ENCODE measurements around the gene FBXL5. TPM values are rescaled to one million over a fixed set of nuclear protein-coding genes. Genes with fewer than 3 reads are reported as not detected.

The FBXL5 gene
- total and polyA plus RNA-seq, 2 of the 13 experiments (the other 11 are each of a cell fraction or from before 2014, with no cell fraction given), result 17.4 to 45.3 TPM

Other genes starting within 250 kb of the FBXL5 start
- not detected in 2 replicates for gene C1QTNF7, start 227.3 kb downstream of the FBXL5 start, total RNA-seq (2016; rRNA removed; fragmentation: Illumina TruSeq; extraction: Trizol)
- gene C1QTNF7, start 227.3 kb downstream of the FBXL5 start, polyA plus RNA-seq (2011; rRNA removed), result not detected in 2 replicates
- 6.5 and 7.2 TPM in 2 replicates for gene CC2D2A, start 185.5 kb downstream of the FBXL5 start, total RNA-seq (2016; rRNA removed; fragmentation: Illumina TruSeq; extraction: Trizol)
- 2.4 and 4.2 TPM in 2 replicates for gene CC2D2A, start 185.5 kb downstream of the FBXL5 start, polyA plus RNA-seq (2011; rRNA removed)
- gene FAM200B, start 26.5 kb upstream of the FBXL5 start, total RNA-seq (2016; rRNA removed; fragmentation: Illumina TruSeq; extraction: Trizol), result 41.8 and 48.4 TPM in 2 replicates
- gene FAM200B, start 26.5 kb upstream of the FBXL5 start, polyA plus RNA-seq (2011; rRNA removed), result 24.4 and 25.6 TPM in 2 replicates
- gene BST1, start 47.7 kb upstream of the FBXL5 start, total RNA-seq (2016; rRNA removed; fragmentation: Illumina TruSeq; extraction: Trizol), result 0.22 and 0.49 TPM in 2 replicates
- 0.09 and 0.10 TPM in 2 replicates for gene BST1, start 47.7 kb upstream of the FBXL5 start, polyA plus RNA-seq (2011; rRNA removed)
- gene CD38, start 123.0 kb upstream of the FBXL5 start, total RNA-seq (2016; rRNA removed; fragmentation: Illumina TruSeq; extraction: Trizol), result not detected in 2 replicates
- gene CD38, start 123.0 kb upstream of the FBXL5 start, polyA plus RNA-seq (2011; rRNA removed), result not detected in 2 replicates